Measurements from ENCODE around the gene IZUMO4.
"Not testable (repeated sequence)": the region's sequence is repeated elsewhere in the genome, so short reads cannot be mapped to it uniquely, and the experiment has no call there.

DNA sequence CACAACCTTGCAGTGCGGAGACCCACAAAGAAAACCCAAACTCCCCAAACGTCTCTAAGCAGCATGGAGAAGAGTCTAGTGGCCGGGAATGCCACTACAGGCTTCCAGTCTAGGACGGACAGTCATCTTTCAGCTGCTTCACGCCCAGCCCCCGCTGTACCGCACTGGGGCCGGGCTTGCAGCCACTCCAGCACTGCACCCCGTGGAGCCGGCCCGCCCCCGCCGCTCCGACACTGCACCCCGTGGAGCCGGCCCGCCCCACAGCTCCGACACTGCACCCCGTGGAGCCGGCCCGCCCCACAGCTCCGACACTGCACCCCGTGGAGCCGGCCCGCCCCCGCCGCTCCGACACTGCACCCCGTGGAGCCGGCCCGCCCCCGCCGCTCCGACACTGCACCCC, 31.5 kb downstream of the IZUMO4 start:
- TF ChIP-seq POLR2A (IDR thresholded peaks at IDR 0.05; ENCODE audit: low read depth, low read length); TAF1 (IDR thresholded peaks at IDR 0.05; ENCODE audit: borderline replicate concordance, low read depth, low read length): not testable (repeated sequence)

Data from GM12892 (cell line).